WTC11 (cell line): ENCODE data around the gene GEMIN5.

ENCODE experiments used
- ATF2 ChIP-seq: sonication (generic); formaldehyde crosslinking; IDR thresholded peaks from 2 replicates; pipeline ENCODE4 v1.8.1; 2022; ENCODE audit warnings: low read depth, missing genetic modification reagents, borderline replicate concordance
- ATF6 ChIP-seq: sonication (generic); formaldehyde crosslinking; IDR thresholded peaks from 2 replicates; pipeline ENCODE4 v1.8.1; 2023; ENCODE audit warnings: mild to moderate bottlenecking, missing genetic modification reagents
- CREB1 ChIP-seq: sonication (generic); formaldehyde crosslinking; IDR thresholded peaks from 2 replicates; pipeline ENCODE4 v1.8.0; 2023; ENCODE audit warnings: mild to moderate bottlenecking, missing genetic modification reagents
- E2F4 ChIP-seq: sonication (generic); formaldehyde crosslinking; IDR thresholded peaks from 2 replicates; pipeline ENCODE4 v1.8.1; 2022; ENCODE audit warnings: low read depth, mild to moderate bottlenecking, moderate library complexity, missing genetic modification reagents, borderline replicate concordance
- ETV6 ChIP-seq: sonication (generic); formaldehyde crosslinking; IDR thresholded peaks from 2 replicates; pipeline ENCODE4 v1.8.1; 2022; ENCODE audit warnings: mild to moderate bottlenecking, missing genetic modification reagents
- PRDM15 ChIP-seq: sonication (generic); formaldehyde crosslinking; IDR thresholded peaks from 2 replicates; pipeline ENCODE4 v1.8.0; 2022; ENCODE audit warnings: missing genetic modification reagents
- ZNF396 ChIP-seq: fragments of 250-450 bp; sonication (Bioruptor Pico); IDR thresholded peaks from 2 replicates; pipeline ENCODE4 v1.8.0; 2021; ENCODE audit warnings: mild to moderate bottlenecking, moderate library complexity, borderline replicate concordance
- TF ChIP-seq, protein P1 (sequence below): fragments of 200-600 bp; IDR thresholded peaks from 2 replicates; pipeline ENCODE4 v1.8.0; 2022; ENCODE audit warnings: antibody characterized with exemption
- TF ChIP-seq, protein P2 (sequence below): sonication (generic); formaldehyde crosslinking; IDR thresholded peaks from 2 replicates; pipeline ENCODE4 v1.8.1; 2023; ENCODE audit warnings: mild to moderate bottlenecking, missing genetic modification reagents, borderline replicate concordance
- TF ChIP-seq, protein P3 (sequence below): sonication (generic); formaldehyde crosslinking; conservative IDR thresholded peaks from 2 replicates; pipeline ENCODE4 v1.8.1; 2022; ENCODE audit warnings: mild to moderate bottlenecking, missing genetic modification reagents

DNA sequence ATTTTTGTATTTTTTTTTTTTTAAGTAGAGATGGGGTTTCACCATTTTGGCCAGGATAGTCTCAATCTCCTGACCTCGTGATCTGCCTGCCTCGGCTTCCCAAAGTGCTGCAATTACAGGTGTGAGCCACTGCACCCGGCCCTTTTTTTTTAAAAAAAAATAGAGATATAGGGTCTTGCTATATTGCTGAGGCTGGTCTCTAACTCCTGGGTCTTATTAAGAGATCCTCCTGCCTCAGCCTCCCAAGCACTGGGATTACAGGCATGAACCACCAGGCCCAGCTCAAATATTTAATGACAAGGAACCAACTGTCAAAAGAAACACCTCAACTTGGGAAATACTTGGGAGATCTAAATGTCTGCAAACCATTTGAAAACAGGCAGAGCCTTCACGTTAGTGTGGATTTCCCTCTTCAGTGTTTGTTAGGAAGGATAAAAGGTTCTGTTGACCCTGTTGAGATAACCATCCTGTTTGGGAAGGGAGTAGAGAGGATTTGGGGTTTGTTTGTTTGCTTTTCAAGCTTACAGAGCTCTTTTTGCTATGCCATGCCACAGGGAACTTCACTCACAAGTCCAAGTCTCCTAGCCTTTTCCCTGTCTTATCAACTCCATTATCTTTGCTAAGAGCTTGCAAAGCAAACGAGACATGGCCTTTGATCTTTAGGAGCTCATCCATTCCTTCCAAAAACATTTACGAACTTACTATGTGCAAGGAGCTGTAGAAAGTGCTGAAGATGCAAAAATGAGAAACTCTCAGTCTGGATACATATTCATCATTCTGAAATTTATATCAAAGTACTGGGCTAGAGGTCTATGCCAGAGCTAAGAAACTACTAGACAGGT lies 95.1 kb downstream of the GEMIN5 start:
- no peak for TF ChIP-seq ATF2
- TF ChIP-seq, protein P1, sequence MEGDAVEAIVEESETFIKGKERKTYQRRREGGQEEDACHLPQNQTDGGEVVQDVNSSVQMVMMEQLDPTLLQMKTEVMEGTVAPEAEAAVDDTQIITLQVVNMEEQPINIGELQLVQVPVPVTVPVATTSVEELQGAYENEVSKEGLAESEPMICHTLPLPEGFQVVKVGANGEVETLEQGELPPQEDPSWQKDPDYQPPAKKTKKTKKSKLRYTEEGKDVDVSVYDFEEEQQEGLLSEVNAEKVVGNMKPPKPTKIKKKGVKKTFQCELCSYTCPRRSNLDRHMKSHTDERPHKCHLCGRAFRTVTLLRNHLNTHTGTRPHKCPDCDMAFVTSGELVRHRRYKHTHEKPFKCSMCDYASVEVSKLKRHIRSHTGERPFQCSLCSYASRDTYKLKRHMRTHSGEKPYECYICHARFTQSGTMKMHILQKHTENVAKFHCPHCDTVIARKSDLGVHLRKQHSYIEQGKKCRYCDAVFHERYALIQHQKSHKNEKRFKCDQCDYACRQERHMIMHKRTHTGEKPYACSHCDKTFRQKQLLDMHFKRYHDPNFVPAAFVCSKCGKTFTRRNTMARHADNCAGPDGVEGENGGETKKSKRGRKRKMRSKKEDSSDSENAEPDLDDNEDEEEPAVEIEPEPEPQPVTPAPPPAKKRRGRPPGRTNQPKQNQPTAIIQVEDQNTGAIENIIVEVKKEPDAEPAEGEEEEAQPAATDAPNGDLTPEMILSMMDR: no peak
- TF ChIP-seq ATF6 (CRISPR knock-in tag): no peak
- TF ChIP-seq CREB1 (CRISPR knock-in tag): no peak
- TF ChIP-seq, protein P2, sequence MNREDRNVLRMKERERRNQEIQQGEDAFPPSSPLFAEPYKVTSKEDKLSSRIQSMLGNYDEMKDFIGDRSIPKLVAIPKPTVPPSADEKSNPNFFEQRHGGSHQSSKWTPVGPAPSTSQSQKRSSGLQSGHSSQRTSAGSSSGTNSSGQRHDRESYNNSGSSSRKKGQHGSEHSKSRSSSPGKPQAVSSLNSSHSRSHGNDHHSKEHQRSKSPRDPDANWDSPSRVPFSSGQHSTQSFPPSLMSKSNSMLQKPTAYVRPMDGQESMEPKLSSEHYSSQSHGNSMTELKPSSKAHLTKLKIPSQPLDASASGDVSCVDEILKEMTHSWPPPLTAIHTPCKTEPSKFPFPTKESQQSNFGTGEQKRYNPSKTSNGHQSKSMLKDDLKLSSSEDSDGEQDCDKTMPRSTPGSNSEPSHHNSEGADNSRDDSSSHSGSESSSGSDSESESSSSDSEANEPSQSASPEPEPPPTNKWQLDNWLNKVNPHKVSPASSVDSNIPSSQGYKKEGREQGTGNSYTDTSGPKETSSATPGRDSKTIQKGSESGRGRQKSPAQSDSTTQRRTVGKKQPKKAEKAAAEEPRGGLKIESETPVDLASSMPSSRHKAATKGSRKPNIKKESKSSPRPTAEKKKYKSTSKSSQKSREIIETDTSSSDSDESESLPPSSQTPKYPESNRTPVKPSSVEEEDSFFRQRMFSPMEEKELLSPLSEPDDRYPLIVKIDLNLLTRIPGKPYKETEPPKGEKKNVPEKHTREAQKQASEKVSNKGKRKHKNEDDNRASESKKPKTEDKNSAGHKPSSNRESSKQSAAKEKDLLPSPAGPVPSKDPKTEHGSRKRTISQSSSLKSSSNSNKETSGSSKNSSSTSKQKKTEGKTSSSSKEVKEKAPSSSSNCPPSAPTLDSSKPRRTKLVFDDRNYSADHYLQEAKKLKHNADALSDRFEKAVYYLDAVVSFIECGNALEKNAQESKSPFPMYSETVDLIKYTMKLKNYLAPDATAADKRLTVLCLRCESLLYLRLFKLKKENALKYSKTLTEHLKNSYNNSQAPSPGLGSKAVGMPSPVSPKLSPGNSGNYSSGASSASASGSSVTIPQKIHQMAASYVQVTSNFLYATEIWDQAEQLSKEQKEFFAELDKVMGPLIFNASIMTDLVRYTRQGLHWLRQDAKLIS: no peak
- no peak for TF ChIP-seq ZNF396 (CRISPR knock-in tag)
- TF ChIP-seq ETV6: no peak
- TF ChIP-seq E2F4: no peak
- no peak for TF ChIP-seq PRDM15 (CRISPR knock-in tag)
- TF ChIP-seq, protein P3, sequence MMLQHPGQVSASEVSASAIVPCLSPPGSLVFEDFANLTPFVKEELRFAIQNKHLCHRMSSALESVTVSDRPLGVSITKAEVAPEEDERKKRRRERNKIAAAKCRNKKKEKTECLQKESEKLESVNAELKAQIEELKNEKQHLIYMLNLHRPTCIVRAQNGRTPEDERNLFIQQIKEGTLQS (CRISPR knock-in tag): no peak
